ENCODE data around the gene FAM217B.

FAM217B gene

GRCh38 chr20:59939052-59939878 is 924 bp upstream of the FAM217B start:
- peaks cover 6% of the 10 kb centered on the region; the same call in 1 of the 2 replicates for H3K9me3 ChIP-seq (ENCODE audit: insufficient read depth, low read depth, low read length)
- H3K4me1 ChIP-seq (ENCODE audit: insufficient read depth, low read length) = peaks cover 11% of the 10 kb centered on the region
- H3K36me3 ChIP-seq (ENCODE audit: insufficient read depth, low read length) = peaks cover 22% of the 10 kb centered on the region
- 49% methylated on average over 104 of the region's 104 CpGs for WGBS
- H3K27me3 ChIP-seq (ENCODE audit: insufficient read depth, low read length) = peaks cover 54% of the 10 kb centered on the region
- peak overlapping the region; percentile 55; the same call in 1 of the 2 replicates for H3K9ac ChIP-seq (ENCODE audit: low read depth, low read length)
- no peak overlapping the region; the same call in 1 of the 2 replicates for H3K27ac ChIP-seq (ENCODE audit: low read depth, low read length)
- peak overlapping the region; percentile 79 for H3K4me3 ChIP-seq (ENCODE audit: low read length)

GRCh38 chr20:59939879-59940128 is 385 bp upstream of the FAM217B start:
- Histone ChIP-seq H3K27me3 (ENCODE audit: insufficient read depth, low read length) (peaks cover 49% of the 10 kb centered on the region), H3K36me3 (ENCODE audit: insufficient read depth, low read length) (peaks cover 28% of the 10 kb centered on the region), H3K27ac (ENCODE audit: low read depth, low read length) (peak overlapping the region; percentile 58; the same call in 1 of the 2 replicates), H3K9me3 (ENCODE audit: insufficient read depth, low read depth, low read length) (peaks cover 6% of the 10 kb centered on the region; the same call in 1 of the 2 replicates), H3K4me1 (ENCODE audit: insufficient read depth, low read length) (peaks cover 11% of the 10 kb centered on the region), H3K9ac (ENCODE audit: low read depth, low read length) (peak overlapping the region; percentile 55; the same call in 1 of the 2 replicates), H3K4me3 (ENCODE audit: low read length) (peak overlapping the region; percentile 79)
- WGBS = 1% methylated on average over 24 of the region's 24 CpGs

GRCh38 chr20:59940956-59941294 is 736 bp downstream of the FAM217B start:
- peak overlapping the region; percentile 86 for H3K9ac ChIP-seq (ENCODE audit: low read depth, low read length)
- H3K4me1 ChIP-seq (ENCODE audit: insufficient read depth, low read length) = peaks cover 20% of the 10 kb centered on the region
- WGBS = 5% methylated on average over 4 of the region's 4 CpGs
- peaks cover 37% of the 10 kb centered on the region for H3K27me3 ChIP-seq (ENCODE audit: insufficient read depth, low read length)
- H3K4me3 ChIP-seq (ENCODE audit: low read length) = peak overlapping the region; percentile 79
- peaks cover 35% of the 10 kb centered on the region for H3K36me3 ChIP-seq (ENCODE audit: insufficient read depth, low read length)
- peak overlapping the region; percentile 83 for H3K27ac ChIP-seq (ENCODE audit: low read depth, low read length)
- H3K9me3 ChIP-seq (ENCODE audit: insufficient read depth, low read depth, low read length) = peaks cover 6% of the 10 kb centered on the region; the same call in 1 of the 2 replicates

GRCh38 chr20:59942245-59942644 is 2.1 kb downstream of the FAM217B start:
- WGBS = 98% methylated on average over 2 of the region's 2 CpGs

GRCh38 chr20:59944726-59945125 is 4.5 kb downstream of the FAM217B start:
- Histone ChIP-seq H3K36me3 (ENCODE audit: insufficient read depth, low read length) (peaks cover 35% of the 10 kb centered on the region), H3K4me1 (ENCODE audit: insufficient read depth, low read length) (peaks cover 23% of the 10 kb centered on the region), H3K27ac (ENCODE audit: low read depth, low read length) (no peak overlapping the region; the same call in 1 of the 2 replicates), H3K9me3 (ENCODE audit: insufficient read depth, low read depth, low read length) (no peaks in the 10 kb centered on the region), H3K27me3 (ENCODE audit: insufficient read depth, low read length) (peaks cover 3% of the 10 kb centered on the region; the same call in 1 of the 2 replicates), H3K4me3 (ENCODE audit: low read length) (no peak overlapping the region), H3K9ac (ENCODE audit: low read depth, low read length) (no peak overlapping the region)
- WGBS = 95% methylated on average over 5 of the region's 7 CpGs

More at GRCh38 chr20:59942245-59942644, 2.1 kb downstream of the FAM217B start:
- Histone ChIP-seq H3K9ac (ENCODE audit: low read depth, low read length) (no peak overlapping the region), H3K36me3 (ENCODE audit: insufficient read depth, low read length) (peaks cover 35% of the 10 kb centered on the region), H3K27me3 (ENCODE audit: insufficient read depth, low read length) (peaks cover 26% of the 10 kb centered on the region), H3K27ac (ENCODE audit: low read depth, low read length) (no peak overlapping the region), H3K4me3 (ENCODE audit: low read length) (no peak overlapping the region), H3K4me1 (ENCODE audit: insufficient read depth, low read length) (peaks cover 23% of the 10 kb centered on the region), H3K9me3 (ENCODE audit: insufficient read depth, low read depth, low read length) (peaks cover 6% of the 10 kb centered on the region; the same call in 1 of the 2 replicates)

- Histone ChIP-seq H3K36me3 (ENCODE audit: insufficient read depth, low read length) (peaks cover 36% of the 10 kb centered on the region), H3K9me3 (ENCODE audit: insufficient read depth, low read depth, low read length) (no peaks in the 10 kb centered on the region), H3K4me1 (ENCODE audit: insufficient read depth, low read length) (peaks cover 23% of the 10 kb centered on the region), H3K27ac (ENCODE audit: low read depth, low read length) (peak overlapping the region; percentile 9; the same call in 1 of the 2 replicates), H3K27me3 (ENCODE audit: insufficient read depth, low read length) (no peaks in the 10 kb centered on the region), H3K4me3 (ENCODE audit: low read length) (no peak overlapping the region), H3K9ac (ENCODE audit: low read depth, low read length) (no peak overlapping the region; the same call in 1 of the 2 replicates)
- WGBS = 92% methylated on average over 2 of the region's 3 CpGs
These were observed 5.0 kb downstream of the FAM217B start for GRCh38 chr20:59945175-59945574.

GRCh38 chr20:59945731-59946130 is 5.5 kb downstream of the FAM217B start:
- Histone ChIP-seq H3K27me3 (ENCODE audit: insufficient read depth, low read length) (no peaks in the 10 kb centered on the region), H3K9me3 (ENCODE audit: insufficient read depth, low read depth, low read length) (no peaks in the 10 kb centered on the region), H3K4me3 (ENCODE audit: low read length) (no peak overlapping the region), H3K36me3 (ENCODE audit: insufficient read depth, low read length) (peaks cover 37% of the 10 kb centered on the region), H3K9ac (ENCODE audit: low read depth, low read length) (peak overlapping the region; percentile 30; the same call in 1 of the 2 replicates), H3K4me1 (ENCODE audit: insufficient read depth, low read length) (peaks cover 23% of the 10 kb centered on the region), H3K27ac (ENCODE audit: low read depth, low read length) (peak overlapping the region; percentile 9; the same call in 1 of the 2 replicates)
- WGBS = 84% methylated on average over 2 of the region's 2 CpGs

- Histone ChIP-seq H3K36me3 (ENCODE audit: insufficient read depth, low read length) (peaks cover 33% of the 10 kb centered on the region), H3K27me3 (ENCODE audit: insufficient read depth, low read length) (no peaks in the 10 kb centered on the region), H3K27ac (ENCODE audit: low read depth, low read length) (no peak overlapping the region), H3K4me3 (ENCODE audit: low read length) (no peak overlapping the region), H3K4me1 (ENCODE audit: insufficient read depth, low read length) (peaks cover 13% of the 10 kb centered on the region), H3K9me3 (ENCODE audit: insufficient read depth, low read depth, low read length) (no peaks in the 10 kb centered on the region), H3K9ac (ENCODE audit: low read depth, low read length) (no peak overlapping the region)
- WGBS = 96% methylated on average over 7 of the region's 8 CpGs
These were observed 7.2 kb downstream of the FAM217B start for GRCh38 chr20:59947376-59947775.

- no peak overlapping the region for H3K9ac ChIP-seq (ENCODE audit: low read depth, low read length)
- no peaks in the 10 kb centered on the region for H3K27me3 ChIP-seq (ENCODE audit: insufficient read depth, low read length)
- no peak overlapping the region for H3K4me3 ChIP-seq (ENCODE audit: low read length)
- H3K36me3 ChIP-seq (ENCODE audit: insufficient read depth, low read length) = peaks cover 25% of the 10 kb centered on the region
- H3K27ac ChIP-seq (ENCODE audit: low read depth, low read length) = no peak overlapping the region
- H3K4me1 ChIP-seq (ENCODE audit: insufficient read depth, low read length) = peaks cover 13% of the 10 kb centered on the region
- no CpG with 5 or more reads among the region's 1 CpG for WGBS
- no peaks in the 10 kb centered on the region for H3K9me3 ChIP-seq (ENCODE audit: insufficient read depth, low read depth, low read length)
These were observed 8.0 kb downstream of the FAM217B start for GRCh38 chr20:59948212-59948611.

GRCh38 chr20:59948828-59949720 is 8.9 kb downstream of the FAM217B start:
- Histone ChIP-seq H3K27ac (ENCODE audit: low read depth, low read length) (no peak overlapping the region), H3K4me3 (ENCODE audit: low read length) (no peak overlapping the region), H3K36me3 (ENCODE audit: insufficient read depth, low read length) (peaks cover 16% of the 10 kb centered on the region), H3K27me3 (ENCODE audit: insufficient read depth, low read length) (no peaks in the 10 kb centered on the region), H3K9ac (ENCODE audit: low read depth, low read length) (no peak overlapping the region), H3K9me3 (ENCODE audit: insufficient read depth, low read depth, low read length) (no peaks in the 10 kb centered on the region), H3K4me1 (ENCODE audit: insufficient read depth, low read length) (peaks cover 13% of the 10 kb centered on the region)
- 78% methylated on average over 7 of the region's 7 CpGs for WGBS

GRCh38 chr20:59949911-59950310 is 9.7 kb downstream of the FAM217B start:
- WGBS = 95% methylated on average over 6 of the region's 6 CpGs

More at GRCh38 chr20:59949911-59950310, 9.7 kb downstream of the FAM217B start:
- H3K9me3 ChIP-seq (ENCODE audit: insufficient read depth, low read depth, low read length) = no peaks in the 10 kb centered on the region
- no peak overlapping the region for H3K4me3 ChIP-seq (ENCODE audit: low read length)
- no peaks in the 10 kb centered on the region for H3K27me3 ChIP-seq (ENCODE audit: insufficient read depth, low read length)
- no peak overlapping the region for H3K9ac ChIP-seq (ENCODE audit: low read depth, low read length)
- H3K4me1 ChIP-seq (ENCODE audit: insufficient read depth, low read length) = peaks cover 13% of the 10 kb centered on the region
- peaks cover 8% of the 10 kb centered on the region for H3K36me3 ChIP-seq (ENCODE audit: insufficient read depth, low read length)
- no peak overlapping the region for H3K27ac ChIP-seq (ENCODE audit: low read depth, low read length)
